DMS153 treated with DMSO at 0.1 percent for 48 hours (cell line): Measurements from ENCODE around the gene GLT1D1.

Source experiments
- DNase-seq: peaks from one replicate; lab custom pipeline; 2025; ENCODE audit not compliant: unreplicated experiment; lab: John Stamatoyannopoulos, UW

Gene GLT1D1

DNA sequence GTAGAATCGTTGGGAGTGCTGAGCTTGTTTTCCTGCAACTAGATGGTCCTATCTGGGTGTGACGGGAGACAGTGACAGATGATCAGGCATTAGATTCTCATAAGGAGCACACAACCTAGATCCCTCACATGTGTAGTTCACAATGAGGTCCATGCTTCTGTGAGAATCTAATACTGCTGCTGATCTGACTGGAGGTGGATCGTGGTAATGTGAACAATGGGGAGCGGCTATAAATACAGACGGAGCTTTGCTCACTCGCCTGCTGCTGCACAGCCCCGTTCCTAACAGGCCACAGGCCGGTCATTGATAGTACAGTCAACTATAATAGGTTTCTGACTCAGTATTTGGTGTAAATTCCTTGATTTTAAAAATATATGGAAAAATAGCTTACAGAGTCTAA lies 138.8 kb downstream of the GLT1D1 start:
- DNase-seq: no peak

DNA sequence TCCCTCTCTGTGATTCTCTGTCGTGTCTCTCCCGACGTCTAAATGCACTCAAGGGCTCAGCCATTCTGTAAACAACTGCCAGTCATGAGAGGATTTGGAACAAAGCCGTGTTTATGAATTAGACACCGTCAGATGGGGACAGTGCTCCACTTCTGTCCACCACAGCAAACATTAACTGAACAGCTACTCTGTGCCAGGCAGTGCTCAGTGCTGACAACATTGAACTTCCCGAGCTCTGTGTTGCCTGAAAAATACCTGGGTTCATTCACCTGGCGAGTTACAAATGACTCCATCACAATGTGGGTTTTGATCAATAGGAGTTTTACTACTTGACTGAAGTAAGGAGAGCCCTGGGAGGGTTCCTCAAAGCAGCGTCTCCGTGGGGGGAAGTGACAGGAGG lies 139.3 kb downstream of the GLT1D1 start:
- DNase-seq: no peak

DNA sequence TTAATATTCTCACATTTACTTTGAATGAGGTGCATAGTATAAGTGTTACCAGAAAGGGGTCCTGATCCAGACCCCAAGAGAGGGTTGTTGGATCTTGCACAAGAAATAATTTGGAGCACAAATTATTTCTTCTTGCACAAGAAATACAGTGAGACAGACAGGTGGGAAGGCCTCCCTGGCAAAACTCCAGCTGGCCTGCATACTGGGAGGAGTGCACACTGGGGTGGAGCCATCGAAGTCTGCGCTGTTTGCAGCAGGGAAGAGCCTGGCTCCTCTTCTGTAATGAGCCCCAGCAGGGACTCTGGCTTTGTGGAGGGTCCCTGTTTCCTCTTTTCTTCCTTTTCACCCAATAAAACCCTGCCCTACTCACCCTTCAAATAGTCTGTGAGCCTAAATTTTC lies 141.6 kb downstream of the GLT1D1 start:
- DNase-seq: no peak

DNA sequence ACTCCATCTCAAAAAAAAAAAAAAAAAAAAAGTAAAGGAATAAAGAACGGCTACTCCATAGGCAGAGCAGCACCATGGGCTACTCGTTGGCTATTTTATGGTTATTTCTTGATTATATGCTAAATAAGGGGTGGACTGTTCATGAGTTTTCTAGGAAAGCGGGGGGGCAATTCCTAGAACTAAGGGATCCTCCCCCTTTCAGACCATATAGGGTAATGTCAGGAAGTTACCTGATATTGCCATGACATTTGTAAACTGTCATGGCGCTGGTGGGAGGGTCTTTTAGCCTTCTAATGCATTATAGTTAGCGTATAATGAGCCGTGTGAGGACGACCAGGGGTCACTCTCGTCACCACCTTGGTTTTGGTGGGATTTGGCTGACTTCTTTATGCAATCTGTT lies 142.3 kb downstream of the GLT1D1 start:
- DNase-seq: no peak

DNA sequence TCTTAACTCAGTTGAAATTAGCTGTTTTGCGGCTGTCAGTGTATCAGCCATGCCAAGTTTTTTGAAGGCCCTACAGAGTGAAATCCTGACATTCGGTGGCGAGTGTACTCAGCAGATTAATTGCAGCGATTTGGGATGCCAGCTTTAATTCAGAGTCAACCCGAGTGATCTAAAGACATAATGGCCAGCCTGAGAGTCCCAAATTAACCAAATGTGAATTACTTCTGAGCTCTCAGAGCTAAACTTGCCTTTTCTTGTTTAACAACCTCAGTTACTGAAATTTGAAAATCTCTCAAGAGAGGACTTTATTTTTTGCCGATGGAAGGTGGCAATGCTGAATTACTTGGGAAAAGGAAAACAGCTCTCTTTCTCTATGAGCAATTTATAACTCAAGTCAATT lies 148.5 kb downstream of the GLT1D1 start:
- no peak for DNase-seq

DNA sequence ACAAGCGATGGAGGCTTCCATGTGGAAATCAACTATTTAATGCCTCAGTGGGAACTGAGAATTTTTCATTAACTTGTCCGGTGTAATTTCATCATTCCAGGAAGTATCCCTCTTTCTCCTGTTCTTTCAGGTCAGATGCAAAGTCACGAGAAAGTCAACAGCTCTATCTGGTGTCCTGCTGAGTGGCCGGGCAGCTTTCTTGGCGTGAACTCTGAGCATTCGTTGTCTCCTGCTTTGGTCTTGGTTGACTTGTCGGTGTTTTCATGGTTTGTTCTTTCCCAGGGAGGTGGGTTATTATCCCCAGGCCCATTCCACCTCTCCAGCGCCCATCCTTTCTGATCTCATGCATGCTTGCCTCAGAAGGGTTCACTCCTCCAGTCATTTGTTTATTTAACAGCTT lies 149.1 kb downstream of the GLT1D1 start:
- no peak for DNase-seq

DNA sequence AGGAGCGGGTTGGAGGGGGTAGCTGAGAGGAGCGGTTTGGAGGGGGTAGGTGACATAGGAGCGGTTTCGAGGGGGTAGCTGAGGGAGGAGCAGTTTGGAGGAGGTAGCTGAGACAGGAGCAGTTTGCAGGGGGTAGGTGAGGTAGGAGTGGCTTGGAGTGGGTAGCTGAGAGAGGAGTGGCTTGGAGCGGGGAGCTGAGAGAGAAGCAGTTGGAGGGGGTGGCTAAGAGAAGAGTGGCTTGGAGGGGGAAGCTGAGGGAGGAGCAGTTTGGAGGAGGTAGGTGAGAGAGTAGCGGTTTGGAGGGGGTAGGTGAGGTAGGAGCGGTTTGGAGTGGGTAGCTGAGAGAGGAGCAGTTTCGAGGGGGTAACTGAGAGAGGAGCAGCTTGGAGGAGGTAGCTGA lies 152.1 kb downstream of the GLT1D1 start:
- DNase-seq: no peak

DNA sequence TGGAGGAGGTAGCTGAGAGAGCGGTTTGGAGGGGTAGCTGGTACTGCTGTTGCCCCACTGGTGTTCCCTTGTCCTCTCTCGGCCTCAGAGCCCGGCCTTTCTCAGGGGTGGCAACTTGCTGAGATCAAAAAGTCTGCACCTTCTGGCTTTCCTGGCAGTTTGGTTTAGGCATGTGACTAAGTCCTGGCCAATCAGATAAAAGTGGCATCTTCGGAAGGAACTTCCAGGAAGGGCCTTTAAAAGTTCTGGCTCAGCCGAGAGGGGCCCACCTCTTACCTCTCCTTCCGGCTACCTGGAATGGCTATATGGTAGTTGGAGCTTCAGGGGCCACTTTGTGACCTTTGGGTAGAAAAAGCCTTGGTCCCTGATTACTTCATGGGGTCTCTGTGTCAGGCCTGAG lies 152.6 kb downstream of the GLT1D1 start:
- DNase-seq: no peak

DNA sequence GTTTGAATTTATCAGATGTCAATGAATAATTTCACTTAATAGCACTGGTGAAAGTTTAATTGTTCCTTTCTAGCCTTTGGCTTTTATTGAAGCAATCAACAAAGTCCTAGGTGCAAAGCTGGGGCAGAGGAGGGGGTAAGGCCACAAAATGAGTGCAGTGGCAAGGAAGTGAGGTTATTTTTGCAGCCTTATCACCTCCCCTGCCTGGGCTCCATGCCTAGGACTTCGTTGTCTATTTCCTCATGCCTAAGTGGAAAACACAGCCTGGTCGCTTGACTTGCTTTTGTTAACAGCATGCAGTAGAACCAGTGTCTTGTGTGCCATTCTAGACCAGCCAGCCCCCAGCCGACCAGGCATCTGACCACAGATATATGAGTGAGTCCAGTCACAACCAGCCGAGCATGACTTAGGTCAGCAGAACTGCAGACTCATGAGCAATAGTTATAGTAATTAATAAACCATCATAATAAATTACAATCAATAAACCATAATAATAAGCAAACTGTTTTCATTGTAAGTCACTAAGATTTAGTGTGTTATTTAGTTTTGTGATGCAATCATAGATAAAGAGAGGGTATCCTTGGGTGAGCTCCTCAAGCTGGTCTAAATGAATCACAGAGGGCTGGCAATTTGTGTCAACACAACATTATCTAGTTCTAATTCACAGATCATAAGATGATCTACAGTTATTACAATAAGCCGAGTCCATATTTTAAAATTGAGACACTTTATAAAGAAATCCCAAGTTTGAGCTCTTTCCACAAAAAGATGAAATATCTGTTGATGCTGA lies 156.8 kb downstream of the GLT1D1 start:
- no peak for DNase-seq

DNA sequence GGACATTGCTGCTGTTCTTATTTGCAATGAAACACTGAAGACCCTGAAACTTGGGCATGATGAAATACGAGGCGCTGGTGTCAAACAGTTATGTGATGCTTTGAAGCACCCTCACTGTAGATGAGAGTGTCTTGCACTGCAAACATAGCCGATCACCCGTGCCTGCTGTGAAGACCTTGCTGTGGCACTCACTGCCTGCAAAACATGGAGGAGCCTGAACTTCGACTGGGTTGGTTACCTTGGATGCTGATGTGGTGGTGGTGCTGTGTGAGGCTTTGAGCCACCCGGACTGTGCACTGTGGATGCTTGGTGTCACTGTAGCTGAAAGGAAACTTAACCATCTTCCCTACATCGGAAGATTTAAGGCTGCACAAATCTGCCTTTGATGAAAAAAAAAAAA lies 162.9 kb downstream of the GLT1D1 start:
- no peak for DNase-seq

DNA sequence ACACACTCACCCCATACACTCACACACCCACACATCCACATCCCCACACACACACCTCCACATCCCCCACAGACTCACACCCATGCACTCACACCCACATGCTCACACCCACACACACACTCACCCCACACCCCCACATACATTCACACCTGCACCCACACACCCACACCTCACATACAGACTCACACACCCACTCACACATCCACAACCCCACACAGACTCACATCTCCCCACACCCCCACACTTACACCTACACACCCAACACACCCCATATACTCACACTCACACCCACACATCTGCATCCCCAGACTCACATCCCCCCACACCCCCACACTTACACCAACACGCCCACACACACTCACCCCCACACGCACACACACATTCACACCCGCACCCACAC lies 171.8 kb downstream of the GLT1D1 start:
- DNase-seq: no peak

DNA sequence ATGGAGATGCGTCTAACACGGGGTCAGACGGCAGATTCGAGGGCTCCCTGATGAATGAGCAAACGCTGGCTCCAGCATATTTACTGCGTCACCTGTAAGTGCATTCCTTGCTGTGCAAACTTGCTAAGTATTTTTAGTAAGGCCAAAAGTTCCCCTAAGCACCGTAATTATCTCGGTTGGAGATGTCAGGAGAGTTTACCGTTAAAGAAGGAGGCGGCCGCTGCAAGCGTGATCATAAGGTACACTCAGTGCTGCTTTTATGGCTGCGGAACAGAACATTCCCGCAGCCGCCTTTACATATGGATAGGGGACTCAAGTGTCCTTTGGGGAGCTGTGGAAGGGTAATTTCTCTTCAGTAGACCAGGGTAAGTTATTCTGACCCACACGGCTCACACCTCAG lies 175.6 kb downstream of the GLT1D1 start:
- DNase-seq: no peak
